ENCODE data around the gene MRPL19.
"Not testable (repeated sequence)": the region's sequence is repeated elsewhere in the genome, so short reads cannot be mapped to it uniquely, and the experiment has no call there.

MRPL19 gene

DNA sequence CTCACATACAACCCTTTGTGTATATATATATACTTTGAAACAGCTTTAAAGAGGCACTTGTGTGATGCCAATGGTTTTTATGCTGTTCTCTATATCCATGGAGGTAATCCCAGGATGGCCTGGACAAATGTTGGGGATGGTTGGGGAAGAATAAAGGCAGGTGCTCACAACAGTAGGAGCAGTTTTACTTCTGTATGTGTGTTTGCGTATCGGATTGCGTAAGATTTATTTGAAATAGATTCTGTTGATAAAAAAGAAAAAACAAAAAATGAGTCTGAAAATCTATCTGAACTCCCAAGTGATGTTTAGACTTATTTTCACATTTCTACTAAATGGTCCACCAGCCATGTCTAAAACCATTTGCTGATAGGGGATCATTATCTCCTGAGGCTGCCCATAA lies 29.3 kb downstream of the MRPL19 start:
- DNase-seq: no peak

DNA sequence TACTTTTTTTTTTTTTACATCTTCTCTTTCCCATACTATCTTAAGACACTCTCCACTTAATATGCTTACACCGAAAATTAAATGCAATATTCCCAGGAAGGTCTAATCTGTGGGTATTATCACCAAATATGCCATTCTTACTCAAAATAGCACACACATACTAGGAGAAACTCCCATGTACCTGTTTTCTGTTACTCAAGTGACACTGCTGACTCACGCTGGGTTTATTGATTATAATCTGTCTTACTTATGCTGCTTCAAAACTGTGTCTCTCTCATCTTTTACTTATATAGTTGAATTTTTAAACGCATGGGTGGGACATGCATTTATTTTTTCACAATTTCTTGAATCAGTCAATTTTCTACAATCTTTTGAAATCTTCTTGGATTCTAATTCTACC lies 29.9 kb downstream of the MRPL19 start:
- no peak for DNase-seq

DNA sequence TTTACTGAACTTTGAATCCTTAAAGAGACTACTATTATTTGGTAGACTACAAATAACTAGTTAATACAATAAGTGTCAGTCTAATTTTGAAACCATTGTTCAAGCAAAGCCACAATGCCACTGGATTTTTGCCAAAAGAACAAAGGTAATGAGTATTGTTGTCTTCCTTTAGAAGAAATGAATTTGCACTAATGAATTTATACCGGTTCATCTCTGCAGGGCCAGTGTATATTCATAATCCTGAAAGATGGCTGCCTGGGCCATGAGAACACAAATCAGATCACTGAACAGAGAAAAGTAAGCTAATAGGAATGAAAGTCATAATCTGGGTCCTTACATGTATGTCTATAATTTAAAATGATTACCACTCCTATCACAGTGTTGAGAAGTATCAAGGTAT lies 33.0 kb downstream of the MRPL19 start:
- no peak for DNase-seq

DNA sequence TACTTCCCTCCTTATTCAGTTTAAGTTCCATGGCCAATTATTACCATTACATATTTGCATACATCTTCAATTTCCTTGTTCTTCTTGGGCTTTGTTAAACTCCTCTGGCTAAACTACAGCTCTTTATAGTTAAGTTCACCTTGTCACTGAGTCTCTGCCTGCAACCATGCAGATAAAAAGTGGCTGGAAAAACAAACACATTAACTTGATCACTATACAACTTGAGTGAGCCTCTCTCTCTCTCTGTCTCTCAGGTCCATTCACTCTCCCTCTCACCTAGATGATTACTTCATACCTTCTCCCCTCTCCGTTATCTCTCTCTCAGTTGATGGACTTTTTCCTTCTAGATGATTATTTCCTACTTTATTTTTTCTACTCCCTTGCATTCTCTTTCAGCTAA lies 33.8 kb downstream of the MRPL19 start:
- DNase-seq: no peak

DNA sequence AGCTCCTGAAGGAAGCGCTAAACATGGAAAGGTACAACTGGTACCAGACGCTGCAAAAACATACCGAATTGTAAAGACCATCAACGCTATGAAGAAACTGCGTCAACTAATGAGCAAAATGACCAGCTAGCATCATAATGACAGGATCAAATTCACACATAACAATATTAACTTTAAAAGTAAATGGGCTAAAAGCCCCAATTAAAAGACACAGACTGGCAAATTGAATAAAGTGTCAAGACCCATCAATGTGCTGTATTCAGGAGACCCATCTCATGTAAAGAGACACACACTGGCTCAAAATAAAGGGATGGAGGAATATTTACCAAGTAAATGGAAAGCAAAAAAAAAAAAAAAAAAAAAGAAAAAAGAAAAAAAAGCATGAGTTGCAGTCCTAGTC lies 36.8 kb downstream of the MRPL19 start:
- peak in 1 of 2 experiments; percentile 3 for DNase-seq

DNA sequence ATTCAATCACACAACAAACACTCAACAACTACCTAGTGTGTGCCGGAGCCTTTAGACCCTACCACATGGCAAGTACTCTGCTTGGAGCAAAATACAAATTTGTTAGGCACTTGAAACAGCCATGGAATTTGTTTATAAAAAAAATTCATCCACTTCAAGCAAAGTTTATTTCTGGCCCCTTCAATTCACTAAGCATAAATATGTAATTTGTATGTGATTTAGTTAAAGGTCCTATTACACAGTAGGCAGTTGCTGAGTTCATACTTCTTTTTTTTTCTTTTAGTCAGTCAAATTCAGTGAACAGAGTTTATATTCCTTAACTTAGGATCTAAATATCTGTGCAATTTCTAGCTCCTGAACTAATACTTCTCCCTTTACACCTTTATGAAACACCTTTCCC lies 41.6 kb downstream of the MRPL19 start:
- DNase-seq: no peak

DNA sequence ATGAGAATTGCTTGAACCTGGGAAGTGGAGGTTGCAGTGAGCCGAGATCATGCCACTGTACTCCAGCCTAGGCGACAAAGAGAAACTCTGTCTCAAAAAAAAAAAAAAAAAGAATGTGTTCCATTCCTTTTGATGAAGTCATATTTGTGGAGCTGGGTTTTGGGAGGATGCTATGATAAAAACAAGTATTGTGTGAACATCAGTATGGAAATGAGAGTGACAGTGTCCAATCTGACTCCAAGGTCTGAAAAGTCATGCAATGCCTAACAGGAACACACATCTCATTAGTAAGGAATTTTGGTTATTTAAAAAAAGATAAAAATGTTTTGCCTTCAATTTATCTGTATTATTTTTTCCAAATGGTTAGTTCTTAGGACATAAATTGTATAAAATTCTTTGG lies 52.3 kb downstream of the MRPL19 start:
- DNase-seq: no peak

DNA sequence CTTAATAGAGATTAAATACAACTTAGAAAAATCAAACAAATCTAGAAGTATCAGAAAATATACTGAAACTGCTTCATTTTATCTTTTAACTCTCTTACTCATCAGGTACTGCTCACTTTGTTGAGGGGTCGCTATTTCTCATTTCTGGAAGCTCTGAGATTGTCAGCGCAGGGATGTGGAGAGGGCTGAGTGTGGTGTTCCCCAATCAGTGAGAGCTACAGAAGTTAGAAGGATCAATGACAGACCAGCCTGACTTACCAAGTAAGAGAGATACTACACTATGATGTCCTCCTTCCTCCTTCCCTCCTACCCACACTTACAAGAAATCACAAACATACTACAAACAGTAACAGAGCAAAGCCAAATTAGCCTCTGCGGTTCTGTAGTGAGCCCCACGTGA lies 56.0 kb downstream of the MRPL19 start:
- no peak for DNase-seq

DNA sequence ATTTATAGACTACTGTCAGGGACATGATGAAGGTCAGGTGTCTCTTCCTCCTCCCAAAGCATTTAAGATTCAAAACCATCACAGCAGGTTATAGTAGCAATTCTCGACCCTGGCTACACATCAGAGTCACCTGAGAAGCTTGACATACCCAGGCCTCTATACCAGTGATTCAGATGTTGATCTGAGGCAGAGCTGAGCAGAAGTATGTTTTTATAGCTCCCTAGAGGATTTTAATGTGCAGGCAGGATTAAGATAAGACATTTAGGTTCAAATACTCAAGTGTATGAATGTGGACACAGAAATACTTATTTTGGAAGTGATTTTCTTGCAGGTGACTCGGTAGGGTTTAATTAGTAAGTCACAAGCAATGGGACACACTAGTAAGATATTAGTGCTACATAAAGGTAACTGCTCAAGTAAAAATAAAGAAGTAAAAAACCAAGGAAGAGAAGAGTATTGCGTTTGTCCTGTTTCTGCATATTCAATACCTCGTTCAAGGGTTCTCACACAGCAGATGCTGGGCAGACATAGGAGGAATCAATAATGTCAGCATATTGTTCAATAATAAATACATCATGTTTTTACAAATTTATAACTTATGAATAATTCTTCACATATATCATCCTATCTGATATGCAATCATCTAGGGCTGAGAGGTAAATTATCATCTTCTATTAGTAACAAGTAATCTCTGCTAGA lies 57.2 kb downstream of the MRPL19 start:
- DNase-seq: no peak

DNA sequence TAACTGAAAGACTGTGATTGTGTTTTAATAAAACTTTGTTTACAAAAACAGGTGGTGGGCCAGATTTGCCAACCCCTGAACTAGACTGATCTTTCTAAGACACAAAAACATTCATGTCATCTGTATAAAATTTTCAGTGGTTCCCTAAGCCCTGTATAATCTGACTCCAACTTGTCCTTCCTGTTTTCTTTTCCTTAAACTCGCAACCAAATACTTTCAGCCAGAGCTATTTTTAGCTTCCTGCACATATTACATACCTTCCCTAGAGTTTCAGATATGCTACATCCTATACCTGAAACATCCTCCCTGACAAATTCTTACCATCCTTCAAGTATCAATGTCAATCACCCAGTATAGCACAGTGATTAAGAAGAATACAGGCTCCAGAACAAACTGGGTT lies 59.3 kb downstream of the MRPL19 start:
- no peak for DNase-seq

DNA sequence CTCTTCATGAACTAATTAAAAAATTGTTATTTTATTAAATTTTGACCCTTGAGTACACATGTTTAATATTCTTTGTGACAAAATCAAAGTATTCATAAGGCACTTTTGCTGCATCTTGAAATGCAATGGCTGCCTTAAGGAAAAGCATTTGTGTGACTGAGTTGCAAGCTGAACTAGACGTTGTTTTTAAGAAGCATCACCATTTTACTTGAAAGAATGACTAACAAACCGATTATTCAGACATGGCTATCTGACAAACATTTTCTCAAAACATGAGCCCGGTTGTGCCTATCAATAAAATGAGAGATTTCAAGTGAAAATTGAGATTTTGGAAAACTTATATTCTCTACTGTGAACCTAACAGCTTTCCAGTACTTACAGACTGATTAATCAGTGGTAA lies 61.3 kb downstream of the MRPL19 start:
- no peak for DNase-seq

DNA sequence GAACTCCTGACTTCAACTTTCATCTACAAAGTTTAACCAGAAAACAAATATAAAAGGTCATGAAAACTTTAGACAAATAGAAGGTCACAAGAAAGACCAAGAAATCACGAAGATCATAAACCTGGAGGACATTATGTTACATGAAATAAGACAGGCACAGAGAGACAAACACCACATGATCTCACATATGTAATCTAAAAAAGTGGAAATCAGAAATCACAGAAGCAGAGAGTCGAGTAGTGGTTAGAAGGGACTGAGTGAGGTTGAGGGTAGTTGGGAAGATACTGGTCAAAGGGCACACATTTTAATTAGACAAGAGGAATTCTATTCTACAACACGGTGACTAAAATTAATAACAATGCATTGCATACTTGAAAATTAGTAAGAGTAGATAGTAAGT lies 62.7 kb downstream of the MRPL19 start:
- DNase-seq: no peak

DNA sequence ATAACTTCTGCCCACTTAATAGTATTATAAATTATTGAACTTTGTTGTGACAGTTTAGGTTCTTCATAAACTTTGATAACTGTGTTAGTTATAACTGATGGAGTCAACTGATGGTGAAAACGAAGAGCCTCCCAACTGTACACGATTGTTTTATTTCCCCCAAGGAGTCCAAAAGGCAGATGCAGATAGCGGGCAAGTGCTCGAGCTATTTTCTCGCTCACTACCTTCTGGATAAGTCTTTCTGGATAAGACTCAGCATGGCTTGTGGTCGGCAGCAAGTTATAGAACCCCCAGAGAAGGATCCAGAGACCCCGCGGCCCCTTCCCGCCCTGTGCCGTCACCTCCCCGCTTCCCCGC lies 63.6 kb downstream of the MRPL19 start:
- no peak for DNase-seq

DNA sequence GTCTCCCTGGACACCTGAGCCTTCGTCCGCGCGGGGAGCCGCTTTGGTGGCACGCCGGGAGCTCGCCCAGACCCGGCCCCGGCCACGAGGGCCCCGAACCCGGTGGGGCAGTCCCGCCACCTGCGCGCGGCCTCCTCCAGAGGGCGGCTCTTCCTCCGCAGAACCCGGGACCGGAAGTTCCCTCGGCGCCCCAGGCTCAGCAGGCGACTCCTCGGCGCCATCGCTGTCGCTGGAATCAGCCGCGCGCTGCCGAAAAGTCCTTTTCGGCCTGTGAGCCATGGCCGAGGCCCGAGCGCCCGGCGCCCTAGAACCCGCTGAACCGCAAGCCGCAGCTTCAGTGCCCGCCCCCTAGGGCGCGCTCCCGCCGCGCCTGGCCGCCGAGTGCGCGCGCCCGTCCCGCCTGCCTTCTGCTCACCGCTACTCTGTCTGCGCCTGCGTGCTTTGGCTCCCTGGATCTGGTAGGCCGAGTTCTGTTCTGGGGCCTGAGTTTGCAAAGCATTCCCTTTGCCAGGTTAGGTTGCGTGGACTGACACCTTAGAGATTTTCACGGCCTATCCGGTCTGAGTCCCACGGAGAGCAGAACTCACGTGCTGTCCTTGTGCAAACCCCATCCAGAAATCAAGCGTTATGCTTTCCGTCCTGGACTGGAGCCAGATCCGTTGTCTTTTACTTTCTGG lies 64.1 kb downstream of the MRPL19 start, which contains the start of gene GCFC2:
Gene GCFC2 (minus strand): TSS at position 339 of the 677 bp plus-strand sequence. CDS start 60 bp downstream, at position 279.
- peak; percentile 83 to 88 for DNase-seq

DNA sequence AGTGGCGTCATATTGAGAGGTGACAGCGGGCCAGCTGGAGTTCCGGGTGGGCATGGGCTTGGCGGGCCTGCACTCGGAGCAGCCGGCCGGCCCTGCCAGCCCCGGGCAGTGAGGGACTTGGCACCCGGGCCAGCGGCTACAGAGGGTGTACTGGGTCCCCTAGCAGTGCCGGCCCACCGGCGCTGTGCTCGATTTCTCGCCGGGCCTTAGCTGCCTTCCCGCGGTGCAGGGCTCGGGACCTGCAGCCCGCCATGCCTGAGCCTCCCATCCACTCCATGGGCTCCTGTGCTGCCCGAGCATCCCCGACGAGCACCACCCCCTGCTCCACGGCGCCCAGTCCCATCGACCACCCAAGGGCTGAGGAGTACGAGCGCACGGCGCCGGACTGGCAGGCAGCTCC lies 65.0 kb downstream of the MRPL19 start:
- not testable (repeated sequence) for DNase-seq

DNA sequence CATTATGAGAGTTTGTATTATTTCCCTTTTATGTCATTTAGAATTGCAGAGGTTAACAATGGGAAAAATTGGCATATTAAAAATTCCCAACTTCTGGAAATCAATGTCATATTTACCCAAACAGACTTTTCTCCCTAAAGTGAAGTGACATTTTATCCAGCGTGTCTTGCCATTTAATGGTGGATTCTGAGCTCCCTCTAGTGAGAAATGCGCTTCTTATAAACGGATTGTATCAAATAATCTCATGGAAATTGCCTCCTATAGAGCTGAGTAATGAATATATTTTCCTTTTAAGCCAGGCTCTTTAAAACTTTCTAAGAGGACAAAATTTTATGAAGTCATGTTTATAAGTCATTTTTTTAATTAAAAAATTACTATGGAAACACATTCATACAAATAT lies 69.8 kb downstream of the MRPL19 start:
- DNase-seq: peak in 1 of 2 experiments; percentile 3

DNA sequence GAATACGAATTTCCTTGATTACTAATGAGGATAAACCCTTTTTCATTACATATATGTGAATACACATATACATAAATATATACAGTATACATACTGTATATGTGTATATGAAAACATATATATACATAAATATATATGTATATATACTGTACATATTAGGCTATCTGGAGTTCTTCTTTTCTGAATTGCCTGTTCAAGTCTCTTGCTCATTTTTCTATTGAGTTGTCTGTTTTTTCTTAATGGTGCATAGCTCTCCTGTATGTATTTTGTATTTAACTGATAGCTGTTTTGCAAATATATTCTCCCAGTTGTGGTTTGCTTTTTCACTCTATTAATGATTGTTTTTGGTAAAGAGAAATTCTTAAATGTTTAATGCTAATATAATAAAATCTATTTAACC lies 73.0 kb downstream of the MRPL19 start:
- DNase-seq: no peak

DNA sequence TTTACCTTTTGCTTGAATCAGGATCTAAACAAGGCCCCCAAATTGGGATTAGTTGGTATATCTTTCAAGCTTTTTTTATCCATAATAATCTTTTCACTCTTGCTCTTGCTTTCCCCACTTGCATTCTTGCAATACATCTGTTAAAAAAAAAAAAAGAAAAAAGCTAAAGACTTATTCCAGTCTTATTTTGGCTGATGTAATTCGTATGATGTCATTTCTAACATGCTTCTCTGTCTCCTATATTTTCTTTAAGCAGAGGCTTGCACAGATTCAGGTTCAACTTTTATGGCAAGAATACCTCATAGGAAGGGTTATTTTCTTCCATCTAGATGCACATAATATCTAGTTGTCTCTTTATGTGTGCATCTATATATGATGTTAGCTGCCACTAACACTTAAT lies 73.9 kb downstream of the MRPL19 start:
- DNase-seq: no peak

DNA sequence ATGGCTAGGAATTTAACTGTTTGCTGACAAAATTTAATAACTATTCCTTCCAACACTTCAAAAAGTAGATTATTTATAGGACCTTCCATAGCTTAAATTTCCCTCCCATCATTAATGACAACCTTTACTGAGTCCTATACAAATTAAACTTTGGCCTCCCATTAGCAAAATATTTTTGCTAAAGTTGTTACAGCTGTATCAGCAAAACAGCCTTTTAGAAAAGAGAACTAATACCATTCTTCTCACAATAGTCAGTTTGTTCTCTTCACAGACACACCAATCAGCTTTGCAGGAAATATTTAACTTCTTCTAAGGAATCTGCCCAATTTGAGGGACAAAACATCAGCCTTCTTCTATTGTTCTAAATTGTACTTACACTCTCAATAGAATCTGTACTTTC lies 76.1 kb downstream of the MRPL19 start:
- no peak for DNase-seq

DNA sequence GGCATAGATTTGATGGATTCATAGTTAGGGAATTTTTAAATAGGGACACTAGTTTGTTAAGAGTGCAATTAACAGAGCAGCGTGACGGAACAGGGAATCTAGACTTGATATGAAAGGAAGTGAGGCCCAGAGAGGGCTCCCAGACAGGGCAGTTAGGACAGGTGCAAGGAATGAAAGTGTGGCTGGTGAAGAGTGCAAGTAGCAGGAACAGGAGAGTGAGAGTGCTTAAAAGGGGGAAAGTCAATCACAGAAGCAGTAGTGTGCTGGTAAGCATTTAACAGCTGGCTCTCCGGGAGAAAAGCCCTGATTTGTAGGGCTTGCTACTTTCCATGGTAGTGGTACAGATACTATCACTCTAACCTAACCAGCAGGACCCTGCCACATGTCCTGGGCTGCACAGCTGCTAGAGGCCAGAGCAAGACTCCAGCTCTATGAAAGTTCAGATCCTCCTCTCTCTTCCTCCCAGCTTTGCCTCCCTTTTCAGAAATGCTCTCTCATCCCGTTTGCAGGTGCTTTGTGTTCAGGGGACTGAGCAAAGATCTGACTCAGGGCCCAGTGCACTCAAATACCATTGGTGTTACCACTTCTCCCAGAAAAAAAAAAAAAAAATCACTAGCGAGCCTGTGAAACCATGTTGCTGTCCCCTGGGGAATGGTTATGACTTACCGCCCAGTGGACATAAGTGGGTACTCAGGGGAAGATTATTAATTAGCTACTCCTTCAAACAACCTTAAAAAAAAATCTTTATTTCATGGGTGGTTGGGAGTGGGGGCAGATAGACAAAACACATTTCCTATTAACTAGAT lies 82.2 kb downstream of the MRPL19 start:
- no peak for DNase-seq

DNA sequence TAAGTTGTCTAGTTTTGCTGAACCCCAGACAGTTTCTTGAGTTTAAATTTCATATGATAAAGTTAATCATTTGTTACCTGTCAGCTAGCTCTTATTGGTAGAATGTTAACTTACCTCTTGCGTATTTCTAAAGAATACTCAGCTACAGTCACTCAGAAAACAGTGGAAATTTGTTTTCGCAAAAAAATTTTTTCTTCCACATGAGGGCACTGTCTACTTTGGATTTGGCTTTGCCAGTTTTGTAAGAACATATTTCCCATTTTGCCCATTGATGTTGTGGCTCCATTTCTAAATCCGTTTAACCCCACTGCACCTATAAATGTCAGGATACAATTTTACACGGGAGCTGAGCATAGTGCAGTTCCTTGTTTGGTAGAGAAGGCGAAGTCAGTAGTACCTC lies 83.3 kb downstream of the MRPL19 start:
- DNase-seq: peak; percentile 8 to 23

DNA sequence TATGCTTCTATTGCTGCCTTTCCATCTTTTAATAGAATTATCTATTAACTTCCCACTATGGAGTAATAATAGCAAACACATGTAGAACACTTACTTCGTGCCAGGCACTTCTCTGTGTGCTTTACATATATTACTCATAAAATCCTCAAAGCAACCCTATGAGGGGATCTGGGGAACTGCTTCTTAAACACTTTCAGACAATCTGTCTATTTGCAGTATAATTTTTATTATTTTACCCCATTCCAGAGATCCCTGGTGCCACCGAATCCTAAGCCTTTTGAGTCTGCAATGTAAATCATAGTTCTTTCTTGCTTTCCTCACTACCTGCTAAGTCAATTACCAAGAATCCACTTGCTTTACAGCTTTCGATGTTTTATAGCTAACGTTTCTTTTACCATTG lies 89.7 kb downstream of the MRPL19 start:
- no peak for DNase-seq

DNA sequence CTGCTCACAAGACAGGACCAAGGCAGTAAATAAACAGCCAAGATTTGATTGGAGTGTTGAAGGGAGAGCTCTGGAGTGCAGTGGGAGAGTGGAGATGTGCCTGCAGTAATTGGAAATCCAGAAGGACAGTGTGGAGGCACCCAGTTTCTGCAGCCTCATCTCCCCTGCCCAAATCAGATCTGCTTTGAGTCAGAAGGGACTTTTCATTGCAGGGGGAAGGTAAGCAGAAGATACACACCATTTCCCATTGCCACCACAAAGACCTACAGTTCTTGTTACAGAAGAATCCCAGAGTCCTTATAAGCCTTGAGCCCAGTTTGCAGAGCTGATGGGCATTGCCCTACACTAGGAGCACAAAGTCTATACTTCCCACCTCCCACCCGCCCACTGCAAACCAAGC lies 91.4 kb downstream of the MRPL19 start:
- no peak for DNase-seq

Data from NCI-H2081 (cell line).